ENCODE data around the gene ENPP4.

Gene ENPP4

DNA sequence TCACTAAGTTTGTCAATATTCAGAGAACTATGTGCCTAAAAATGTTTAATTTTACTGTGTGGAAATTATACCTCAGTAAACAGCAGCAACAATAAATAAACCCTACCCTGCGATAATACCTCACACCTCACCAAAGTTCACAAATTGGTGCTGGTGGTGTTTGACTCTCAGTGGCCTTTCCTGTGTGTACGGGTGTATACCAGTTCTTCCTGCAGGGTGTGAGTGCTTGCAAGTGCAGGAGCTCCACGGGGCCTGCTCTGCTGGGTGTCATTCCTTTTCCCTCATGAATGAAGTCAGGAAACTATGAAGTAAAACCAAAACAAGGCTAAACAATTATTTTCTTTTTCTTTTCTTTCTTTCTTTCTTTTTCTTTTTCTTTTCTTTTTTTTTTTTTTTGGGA, 45.1 kb downstream of the ENPP4 start:
- H3K4me1 ChIP-seq (ENCODE audit: control insufficient read depth, low read length) = peaks cover 19% of the 10 kb centered on the region
- no peaks in the 10 kb centered on the region for H3K79me2 ChIP-seq (ENCODE audit: control insufficient read depth, low read length)
- no peaks in the 10 kb centered on the region for H4K20me1 ChIP-seq (ENCODE audit: control insufficient read depth, insufficient read depth, low read depth, low read length)
- no peak overlapping the region for H3K27ac ChIP-seq (ENCODE audit: low read depth, low read length)
- H3K9me2 ChIP-seq (replicated peaks; ENCODE audit: control insufficient read depth, low read length) = no peaks in the 10 kb centered on the region
- peaks cover 3% of the 10 kb centered on the region; the same call in 1 of the 2 replicates for H3K27me3 ChIP-seq (ENCODE audit: control insufficient read depth, low read length)
- no peak overlapping the region for H3K4me3 ChIP-seq (ENCODE audit: low read length)
- H3K4me2 ChIP-seq (ENCODE audit: low read length) = no peak overlapping the region
- H3K36me3 ChIP-seq (ENCODE audit: control insufficient read depth, low read length) = no peaks in the 10 kb centered on the region
- TF ChIP-seq EZH2phosphoT487 (IDR thresholded peaks at IDR 0.05; ENCODE audit: borderline replicate concordance, low read length) = no peak
- TF ChIP-seq, protein P1, sequence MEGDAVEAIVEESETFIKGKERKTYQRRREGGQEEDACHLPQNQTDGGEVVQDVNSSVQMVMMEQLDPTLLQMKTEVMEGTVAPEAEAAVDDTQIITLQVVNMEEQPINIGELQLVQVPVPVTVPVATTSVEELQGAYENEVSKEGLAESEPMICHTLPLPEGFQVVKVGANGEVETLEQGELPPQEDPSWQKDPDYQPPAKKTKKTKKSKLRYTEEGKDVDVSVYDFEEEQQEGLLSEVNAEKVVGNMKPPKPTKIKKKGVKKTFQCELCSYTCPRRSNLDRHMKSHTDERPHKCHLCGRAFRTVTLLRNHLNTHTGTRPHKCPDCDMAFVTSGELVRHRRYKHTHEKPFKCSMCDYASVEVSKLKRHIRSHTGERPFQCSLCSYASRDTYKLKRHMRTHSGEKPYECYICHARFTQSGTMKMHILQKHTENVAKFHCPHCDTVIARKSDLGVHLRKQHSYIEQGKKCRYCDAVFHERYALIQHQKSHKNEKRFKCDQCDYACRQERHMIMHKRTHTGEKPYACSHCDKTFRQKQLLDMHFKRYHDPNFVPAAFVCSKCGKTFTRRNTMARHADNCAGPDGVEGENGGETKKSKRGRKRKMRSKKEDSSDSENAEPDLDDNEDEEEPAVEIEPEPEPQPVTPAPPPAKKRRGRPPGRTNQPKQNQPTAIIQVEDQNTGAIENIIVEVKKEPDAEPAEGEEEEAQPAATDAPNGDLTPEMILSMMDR (IDR thresholded peaks at IDR 0.05; ENCODE audit: low read depth, low read length, poor library complexity, severe bottlenecking) = no peak
- H3F3A ChIP-seq (ENCODE audit: control insufficient read depth, insufficient read depth) = no peaks in the 10 kb centered on the region
- no peaks in the 10 kb centered on the region for H3K9me3 ChIP-seq (ENCODE audit: control insufficient read depth, insufficient read depth, low read length)

DNA sequence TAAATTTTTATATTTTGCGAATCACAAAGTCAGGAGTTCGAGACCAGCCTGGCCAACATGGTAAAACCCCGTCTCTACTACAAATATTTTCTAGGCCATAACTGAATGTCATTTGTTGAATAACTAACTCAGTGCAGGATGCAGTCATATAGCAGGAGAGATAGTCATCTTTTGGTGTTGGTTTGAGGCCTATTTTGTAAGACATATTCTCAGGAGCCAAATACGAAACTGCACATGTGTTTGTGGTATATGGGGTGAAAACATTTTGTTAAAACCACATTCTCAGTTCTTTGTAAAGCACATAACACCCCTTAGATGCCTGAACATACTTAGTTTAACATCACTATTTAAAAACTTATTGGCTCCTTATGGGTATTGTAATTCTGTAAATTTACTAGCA, 45.7 kb downstream of the ENPP4 start:
- Histone ChIP-seq H3K4me3 (ENCODE audit: low read length) (no peak overlapping the region), H3K9me2 (replicated peaks; ENCODE audit: control insufficient read depth, low read length) (no peaks in the 10 kb centered on the region), H3K4me2 (ENCODE audit: low read length) (no peak overlapping the region), H3K79me2 (ENCODE audit: control insufficient read depth, low read length) (no peaks in the 10 kb centered on the region), H4K20me1 (ENCODE audit: control insufficient read depth, insufficient read depth, low read depth, low read length) (no peaks in the 10 kb centered on the region), H3K27me3 (ENCODE audit: control insufficient read depth, low read length) (peaks cover 3% of the 10 kb centered on the region; the same call in 1 of the 2 replicates), H3K36me3 (ENCODE audit: control insufficient read depth, low read length) (no peaks in the 10 kb centered on the region), H3K4me1 (ENCODE audit: control insufficient read depth, low read length) (peaks cover 19% of the 10 kb centered on the region), H3F3A (ENCODE audit: control insufficient read depth, insufficient read depth) (no peaks in the 10 kb centered on the region), H3K27ac (ENCODE audit: low read depth, low read length) (no peak overlapping the region), H3K9me3 (ENCODE audit: control insufficient read depth, insufficient read depth, low read length) (no peaks in the 10 kb centered on the region)
- TF ChIP-seq EZH2phosphoT487 (IDR thresholded peaks at IDR 0.05; ENCODE audit: borderline replicate concordance, low read length) = no peak
- TF ChIP-seq, protein P1 (IDR thresholded peaks at IDR 0.05; ENCODE audit: low read depth, low read length, poor library complexity, severe bottlenecking) = no peak

DNA sequence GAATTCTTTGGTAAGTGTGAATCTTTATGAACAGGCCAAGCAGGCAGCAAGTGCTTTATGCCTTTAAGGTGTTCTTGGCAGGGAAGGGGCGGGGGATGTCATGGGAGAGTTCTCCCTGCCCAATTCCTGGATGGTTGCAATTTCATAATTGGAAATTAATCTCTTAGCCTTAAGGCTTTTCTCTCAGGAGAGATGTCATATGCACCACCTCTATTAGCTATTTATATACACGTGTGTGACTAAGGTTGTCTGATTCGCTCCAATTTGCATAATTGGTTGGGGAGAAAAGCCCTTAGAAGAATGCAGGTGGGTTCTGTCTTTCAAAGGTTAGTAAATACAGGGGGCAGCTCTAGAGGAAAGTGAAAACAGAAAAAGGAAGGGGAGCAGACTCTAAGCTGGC, 46.2 kb downstream of the ENPP4 start:
- no peaks in the 10 kb centered on the region for H4K20me1 ChIP-seq (ENCODE audit: control insufficient read depth, insufficient read depth, low read depth, low read length)
- no peaks in the 10 kb centered on the region for H3K36me3 ChIP-seq (ENCODE audit: control insufficient read depth, low read length)
- no peaks in the 10 kb centered on the region for H3K9me2 ChIP-seq (replicated peaks; ENCODE audit: control insufficient read depth, low read length)
- no peaks in the 10 kb centered on the region for H3F3A ChIP-seq (ENCODE audit: control insufficient read depth, insufficient read depth)
- H3K27ac ChIP-seq (ENCODE audit: low read depth, low read length) = no peak overlapping the region
- H3K79me2 ChIP-seq (ENCODE audit: control insufficient read depth, low read length) = no peaks in the 10 kb centered on the region
- peak overlapping the region; percentile 45 for H3K4me2 ChIP-seq (ENCODE audit: low read length)
- H3K9me3 ChIP-seq (ENCODE audit: control insufficient read depth, insufficient read depth, low read length) = no peaks in the 10 kb centered on the region
- H3K4me3 ChIP-seq (ENCODE audit: low read length) = 0 out of 2 replicates have a peak overlapping the region, but pooled peaks have one; percentile 22
- H3K4me1 ChIP-seq (ENCODE audit: control insufficient read depth, low read length) = peaks cover 19% of the 10 kb centered on the region
- no peak for TF ChIP-seq EZH2phosphoT487 (IDR thresholded peaks at IDR 0.05; ENCODE audit: borderline replicate concordance, low read length)
- TF ChIP-seq, protein P1 (IDR thresholded peaks at IDR 0.05; ENCODE audit: low read depth, low read length, poor library complexity, severe bottlenecking) = no peak
- H3K27me3 ChIP-seq (ENCODE audit: control insufficient read depth, low read length) = 0 out of 2 replicates have a peak, but pooled peaks cover 3% of the 10 kb centered on the region

Measured in DOHH2 (cell line).